Spinal cord (tissue), 10 donors: Measurements from ENCODE around the gene NPIPA3. TPM values are rescaled to one million over a fixed set of nuclear protein-coding genes. Genes with fewer than 3 reads are reported as not detected.
"Not testable (repeated sequence)": the region's sequence is repeated elsewhere in the genome, so short reads cannot be mapped to it uniquely, and the experiment has no call there.

Experiments
- DNase-seq, 6 donors: peaks; one replicate each; pipeline versions ENCODE4 v3.0.0 to v3.0.0-alpha.2; 2013 to 2015; ENCODE audit warnings: low spot score in 6 of 6, low read depth in 4 of 6
- H3K27ac ChIP-seq: one replicate; pipeline ENCODE4 v1.5.1; 2013; ENCODE audit warnings: low read depth, low read length, control low read depth
- H3K27me3 ChIP-seq: one replicate; pipeline ENCODE4 v1.6.1; 2013; ENCODE audit warnings: low read length; ENCODE audit not compliant: control insufficient read depth, insufficient read depth
- H3K36me3 ChIP-seq: one replicate; pipeline ENCODE4 v1.6.1; 2013; ENCODE audit warnings: low read length; ENCODE audit not compliant: control insufficient read depth, insufficient read depth
- H3K4me1 ChIP-seq: one replicate; pipeline ENCODE4 v1.6.1; 2013; ENCODE audit warnings: low read length; ENCODE audit not compliant: control insufficient read depth, insufficient read depth
- H3K4me3 ChIP-seq: one replicate; pipeline ENCODE4 v1.5.1; 2013; ENCODE audit warnings: low read depth, low read length, control low read depth
- H3K9me3 ChIP-seq: one replicate; pipeline ENCODE4 v1.6.1; 2013; ENCODE audit warnings: low read length; ENCODE audit not compliant: control insufficient read depth, insufficient read depth
- WGBS: methylation state at CpG from one replicate; pipeline ENCODE4 v1.1.5; 2013; ENCODE audit warnings: missing lambda C conversion rate; ENCODE audit not compliant: insufficient coverage; 5-methylcytosine and 5-hydroxymethylcytosine counted together
- polyA plus RNA-seq, 2 donors: library from polyadenylated mRNA; unstranded; fragments of 120-200 nt; gene quantifications; one replicate each; pipeline ENCODE4 v1.2.1, GENCODE V29; 2013; ENCODE audit not compliant: insufficient read length in 2 of 2
- total RNA-seq, 2 donors: library from RNA; depleted of rRNA in 1 of 2; stranded (reverse); fragments of 120-200 nt in 1 of 2; fragments of >200 nt in 1 of 2; gene quantifications; one replicate each; pipeline versions ENCODE4 v1.2.3 to v1.2.4, GENCODE V29; 2013 to 2014
- donor health status: healthy.

Gene NPIPA3
- total and polyA plus RNA-seq, 4 donors = 0.30 to 24.4 (median 8.2) TPM

GRCh38 chr16:14740832-14741385 is 37.7 kb downstream of the NPIPA3 start:
- not testable (repeated sequence) for H3K27ac ChIP-seq, DNase-seq, H3K27me3 ChIP-seq, H3K4me3 ChIP-seq, H3K9me3 ChIP-seq, H3K36me3 ChIP-seq, H3K4me1 ChIP-seq
- WGBS = no CpG with 5 or more reads among the region's 10 CpGs

GRCh38 chr16:14741794-14742193 is 38.6 kb downstream of the NPIPA3 start:
- not testable (repeated sequence) for H3K4me3 ChIP-seq, H3K27me3 ChIP-seq, H3K36me3 ChIP-seq, H3K4me1 ChIP-seq, H3K9me3 ChIP-seq, H3K27ac ChIP-seq, DNase-seq
- no CpG with 5 or more reads among the region's 11 CpGs for WGBS

GRCh38 chr16:14742273-14743128 is 39.3 kb downstream of the NPIPA3 start, which contains the start of gene NPIPA2:
Gene NPIPA2, plus strand, starts transcription at chr16:14742533. Its CDS starts 5,533 bp downstream, at chr16:14748066.
- not testable (repeated sequence) for H3K4me3 ChIP-seq, H3K27ac ChIP-seq, H3K9me3 ChIP-seq, H3K4me1 ChIP-seq, H3K27me3 ChIP-seq, DNase-seq, H3K36me3 ChIP-seq
- no CpG with 5 or more reads among the region's 73 CpGs for WGBS

GRCh38 chr16:14773654-14774053 is 70.4 kb downstream of the NPIPA3 start:
- not testable (repeated sequence) for H3K4me1 ChIP-seq, DNase-seq, H3K4me3 ChIP-seq, H3K27me3 ChIP-seq, H3K9me3 ChIP-seq, H3K27ac ChIP-seq, H3K36me3 ChIP-seq
- WGBS = no CpG with 5 or more reads among the region's 2 CpGs

GRCh38 chr16:14775624-14776023 is 72.4 kb downstream of the NPIPA3 start:
- not testable (repeated sequence) for H3K9me3 ChIP-seq, DNase-seq, H3K36me3 ChIP-seq, H3K27ac ChIP-seq, H3K4me3 ChIP-seq, H3K27me3 ChIP-seq, H3K4me1 ChIP-seq
- no CpG with 5 or more reads among the region's 2 CpGs for WGBS

Other genes with a start within 250 kb of the NPIPA3 start
- gene PARN, start 73.2 kb upstream of the NPIPA3 start, total RNA-seq = 10 to 100 TPM; 26.3 to 33.6 TPM
- gene PARN, start 73.2 kb upstream of the NPIPA3 start, polyA plus RNA-seq = 10 to 100 TPM; 23.5 to 24.2 TPM
- gene BFAR, start 70.5 kb upstream of the NPIPA3 start, total RNA-seq = 10 to 100 TPM; 47.9 to 55.2 TPM
- 10 to 100 TPM; 42.5 to 45.5 TPM for gene BFAR, start 70.5 kb upstream of the NPIPA3 start, polyA plus RNA-seq
- gene PLA2G10, start 9.1 kb upstream of the NPIPA3 start, total RNA-seq = under 1 TPM in 1 of 2 donors, not detected in 1; 0.22 TPM
- under 1 TPM in 1 of 2 donors, not detected in 1; 0.39 TPM for gene PLA2G10, start 9.1 kb upstream of the NPIPA3 start, polyA plus RNA-seq
- under 1 TPM in 1 of 2 donors, not detected in 1; 0.44 TPM for gene NPIPA2, start 39.1 kb downstream of the NPIPA3 start, total RNA-seq
- gene NPIPA2, start 39.1 kb downstream of the NPIPA3 start, polyA plus RNA-seq = 1 to 10 TPM in 1 of 2 donors, not detected in 1; 6.9 TPM
- 10 to 100 TPM; 75.7 to 92.8 TPM for gene NOMO1, start 130.3 kb downstream of the NPIPA3 start, total RNA-seq
- gene NOMO1, start 130.3 kb downstream of the NPIPA3 start, polyA plus RNA-seq = 100 to 1,000 TPM; 106 to 115 TPM
- 100 to 1,000 TPM in 1 of 2 donors, 10 to 100 TPM in 1; 62.2 to 146 TPM for gene NPIPA1, start 234.0 kb downstream of the NPIPA3 start, total RNA-seq
- gene NPIPA1, start 234.0 kb downstream of the NPIPA3 start, polyA plus RNA-seq = 100 to 1,000 TPM; 188 to 212 TPM